Keratinocyte (primary cell): Measurements from ENCODE around the gene CERS4. TPM values are rescaled to one million over a fixed set of nuclear protein-coding genes. Genes with fewer than 3 reads are reported as not detected.

Source experiments
- DNase-seq: peaks from one replicate; pipeline ENCODE4 v3.0.0-alpha.2; 2011; ENCODE audit warnings: low read depth, missing footprints, low spot score
- FAIRE-seq: peaks from 2 replicates; lab custom pipeline; 2011; peaks lifted over from hg19 to GRCh38; lab: Jason Lieb, UNC
- H2AFZ ChIP-seq: 2 replicates; pipeline ENCODE4 v1.6.0; 2012; ENCODE audit warnings: low read length, control low read depth, inconsistent platforms; ENCODE audit not compliant: control insufficient read depth
- H3K27ac ChIP-seq: 2 replicates; pipeline ENCODE4 v1.5.1; 2011; ENCODE audit warnings: low read length; ENCODE audit not compliant: control insufficient read depth, insufficient read depth
- H3K27me3 ChIP-seq: 3 replicates; pipeline ENCODE4 v1.6.0; 2011; ENCODE audit warnings: low read length; ENCODE audit not compliant: control insufficient read depth, insufficient read depth; ENCODE audit errors: extremely low read depth
- H3K36me3 ChIP-seq, 2 experiments: 2 replicates in 1 of 2; 3 replicates in 1 of 2; pipeline ENCODE4 v1.5.1; 2011; ENCODE audit warnings: low read length in 2 of 2, mild to moderate bottlenecking in 1 of 2; ENCODE audit not compliant: control insufficient read depth in 2 of 2, insufficient read depth in 2 of 2; ENCODE audit errors: extremely low read depth in 1 of 2
- H3K4me1 ChIP-seq: 3 replicates; pipeline ENCODE4 v1.5.1; 2011; ENCODE audit warnings: low read length; ENCODE audit not compliant: control insufficient read depth, insufficient read depth; ENCODE audit errors: extremely low read depth
- H3K4me2 ChIP-seq: 3 replicates; pipeline ENCODE4 v1.6.0; 2011; ENCODE audit warnings: low read depth, low read length; ENCODE audit not compliant: control insufficient read depth, insufficient read depth; ENCODE audit errors: extremely low read depth
- H3K4me3 ChIP-seq, 3 experiments: fragments of 200-600 bp in 1 of 3; sonication (generic) in 1 of 3; 2 replicates in 2 of 3; 3 replicates in 1 of 3; pipeline ENCODE4 v1.5.1; 2011 to 2016; ENCODE audit warnings: low read length in 3 of 3, mild to moderate bottlenecking in 3 of 3, control low read depth in 2 of 3, inconsistent platforms in 1 of 3, low read depth in 1 of 3, mixed read lengths in 1 of 3, mixed run types in 1 of 3, moderate library complexity in 1 of 3; ENCODE audit not compliant: control insufficient read depth in 2 of 3, insufficient read depth in 2 of 3; ENCODE audit errors: extremely low read depth in 1 of 3
- H3K79me2 ChIP-seq: 2 replicates; pipeline ENCODE4 v1.6.0; 2012; ENCODE audit warnings: low read length; ENCODE audit not compliant: control insufficient read depth, insufficient read depth
- H3K9ac ChIP-seq: 3 replicates; pipeline ENCODE4 v1.6.0; 2011; ENCODE audit warnings: low read length; ENCODE audit not compliant: control insufficient read depth, insufficient read depth; ENCODE audit errors: extremely low read depth
- H3K9me1 ChIP-seq: 3 replicates; pipeline ENCODE4 v1.6.0; 2011; ENCODE audit warnings: low read length; ENCODE audit not compliant: control insufficient read depth, insufficient read depth; ENCODE audit errors: extremely low read depth
- H3K9me3 ChIP-seq: 2 replicates; pipeline ENCODE4 v1.5.1; 2012; ENCODE audit warnings: low read depth, low read length; ENCODE audit not compliant: control insufficient read depth
- H4K20me1 ChIP-seq: 3 replicates; pipeline ENCODE4 v1.6.0; 2011; ENCODE audit warnings: low read length; ENCODE audit not compliant: control insufficient read depth, insufficient read depth; ENCODE audit errors: extremely low read depth
- CTCF ChIP-seq, 3 experiments: IDR thresholded peaks in 1 of 3; conservative IDR thresholded peaks in 1 of 3; optimal IDR thresholded peaks in 1 of 3; 2 replicates in 2 of 3; 3 replicates in 1 of 3; pipeline versions ENCODE3 to v1.5.1; 2011; ENCODE audit warnings: low read length in 3 of 3, mild to moderate bottlenecking in 3 of 3, moderate library complexity in 2 of 3, control low read depth in 1 of 3, inconsistent platforms in 1 of 3; ENCODE audit not compliant: insufficient read depth in 2 of 3; ENCODE audit errors: extremely low read depth in 1 of 3
- EZH2 ChIP-seq: IDR thresholded peaks from one replicate; pipeline ENCODE4 v1.6.1; 2012; ENCODE audit warnings: inconsistent platforms, mild to moderate bottlenecking, low read length, moderate library complexity
- dilution Hi-C: fragments of 300-500 bp; cut with MboI; formaldehyde crosslinking; loops from one replicate; pipeline ENCODE4 v1.7.0; 2020; ENCODE audit warnings: low sequenced_read_pairs; ENCODE audit not compliant: extremely low pct_ligation_motif_present
- polyA plus RNA-seq, 5 experiments: library from polyadenylated mRNA; depleted of rRNA in 3 of 5; stranded (reverse) in 3 of 5; stranded (forward) in 1 of 5; unstranded in 1 of 5; fragments of >200 nt; gene quantifications; 1 replicate in 1 of 5; 2 replicates in 3 of 5; 3 replicates in 1 of 5; pipeline versions ENCODE4 v1.2.1 to v1.2.3, GENCODE V29; 2011 to 2012; ENCODE audit warnings: missing spikeins in 2 of 5, low read depth in 1 of 5, low replicate concordance in 1 of 5

Gene CERS4
- polyA plus RNA-seq, 1 donor (not counting 4 experiments of a cell fraction or from before 2014, with no cell fraction given) = 19.8 TPM

GRCh38 chr19:8248348-8249328 lies 39.5 kb downstream of the CERS4 start:
- no peak overlapping the region for H3K4me3 ChIP-seq
- H3K36me3 ChIP-seq = no peaks in the 10 kb centered on the region
- H3K4me2 ChIP-seq = no peak overlapping the region
- H3K27me3 ChIP-seq = no peaks in the 10 kb centered on the region
- dilution Hi-C loops = no loop called here
- H4K20me1 ChIP-seq = no peaks in the 10 kb centered on the region
- H2AFZ ChIP-seq = no peak overlapping the region
- H3K9me3 ChIP-seq = no peaks in the 10 kb centered on the region
- H3K9me1 ChIP-seq = no peaks in the 10 kb centered on the region
- H3K27ac ChIP-seq = no peak overlapping the region
- H3K9ac ChIP-seq = no peak overlapping the region
- TF ChIP-seq EZH2 (no peak), CTCF (optimal IDR thresholded peaks at IDR 0.05 in 1 of 3, IDR thresholded peaks at IDR 0.05 in 1 of 3, conservative IDR thresholded peaks at IDR 0.05 in 1 of 3; ENCODE audit: extremely low read depth in 1 of 3, insufficient read depth in 2 of 3, low read length in 3 of 3) (no peak)
- H3K4me1 ChIP-seq = no peaks in the 10 kb centered on the region
- H3K79me2 ChIP-seq = no peaks in the 10 kb centered on the region
- FAIRE-seq (no peak), DNase-seq (no peak)

- H3K9ac ChIP-seq = no peak overlapping the region
- H4K20me1 ChIP-seq = no peaks in the 10 kb centered on the region
- H3K4me2 ChIP-seq = no peak overlapping the region
- H3K27ac ChIP-seq = no peak overlapping the region
- H3K36me3 ChIP-seq = no peaks in the 10 kb centered on the region
- no peaks in the 10 kb centered on the region for H3K9me1 ChIP-seq
- dilution Hi-C loops = no loop called here
- no peaks in the 10 kb centered on the region for H3K9me3 ChIP-seq
- no peaks in the 10 kb centered on the region for H3K4me1 ChIP-seq
- no peak overlapping the region for H2AFZ ChIP-seq
- no peaks in the 10 kb centered on the region for H3K27me3 ChIP-seq
- FAIRE-seq (no peak), DNase-seq (no peak)
- H3K4me3 ChIP-seq = no peak overlapping the region
- H3K79me2 ChIP-seq = no peaks in the 10 kb centered on the region
- no peak for TF ChIP-seq EZH2
- TF ChIP-seq CTCF (optimal IDR thresholded peaks at IDR 0.05 in 1 of 3, IDR thresholded peaks at IDR 0.05 in 1 of 3, conservative IDR thresholded peaks at IDR 0.05 in 1 of 3; ENCODE audit: extremely low read depth in 1 of 3, insufficient read depth in 2 of 3, low read length in 3 of 3) = no peak
Observed at GRCh38 chr19:8250596-8250995, 41.4 kb downstream of the CERS4 start.
